ENCODE results near the gene DNAH11. TPM values are rescaled to one million over a fixed set of nuclear protein-coding genes. Genes with fewer than 3 reads are reported as not detected.

The DNAH11 gene
- polyA plus RNA-seq, 1 donor from 2014 or later: 0.16 TPM

- Histone ChIP-seq H3K9ac (ENCODE audit: low read length) (no peak overlapping the region), H3K36me3 (ENCODE audit: insufficient read depth, low read length) (no peaks in the 10 kb centered on the region), H3K9me3 (ENCODE audit: low read length) (no peaks in the 10 kb centered on the region), H3K4me3 (ENCODE audit: low read length) (no peak overlapping the region), H3K4me2 (ENCODE audit: low read length) (no peak overlapping the region), H2AFZ (ENCODE audit: low read depth, low read length) (no peak overlapping the region), H3F3A (ENCODE audit: insufficient read depth, low read length, poor library complexity, severe bottlenecking) (no peaks in the 10 kb centered on the region), H3K79me2 (replicated peaks; ENCODE audit: insufficient read depth, low read length) (no peaks in the 10 kb centered on the region), H3K9me2 (ENCODE audit: insufficient read depth, low read length) (no peaks in the 10 kb centered on the region), H3K27ac (ENCODE audit: low read length) (no peak overlapping the region), H3K27me3 (ENCODE audit: insufficient read depth, low read depth, low read length) (no peaks in the 10 kb centered on the region), H4K20me1 (ENCODE audit: insufficient read depth) (no peaks in the 10 kb centered on the region)
- TF ChIP-seq TAF1 (IDR thresholded peaks at IDR 0.05; ENCODE audit: low read depth) (no peak), CTCF (IDR thresholded peaks at IDR 0.05; ENCODE audit: poor library complexity, severe bottlenecking) (no peak), SMC3 (conservative IDR thresholded peaks at IDR 0.05; ENCODE audit: poor library complexity) (no peak), MXI1 (conservative IDR thresholded peaks at IDR 0.05; ENCODE audit: poor library complexity, severe bottlenecking) (no peak), EP300 (conservative IDR thresholded peaks at IDR 0.05; ENCODE audit: poor library complexity, severe bottlenecking) (no peak), EZH2 (IDR thresholded peaks at IDR 0.05; ENCODE audit: borderline replicate concordance, insufficient read depth, low read length, poor library complexity, severe bottlenecking) (no peak), POLR2AphosphoS5 (IDR thresholded peaks at IDR 0.05) (no peak), RAD21 (conservative IDR thresholded peaks at IDR 0.05) (no peak), REST (IDR thresholded peaks at IDR 0.05; ENCODE audit: borderline replicate concordance) (no peak)
Measured at GRCh38 chr7:21670496-21670895, 127.7 kb downstream of the DNAH11 start.

- H3K79me2 ChIP-seq (replicated peaks; ENCODE audit: insufficient read depth, low read length): no peaks in the 10 kb centered on the region
- H4K20me1 ChIP-seq (ENCODE audit: insufficient read depth): no peaks in the 10 kb centered on the region
- no peaks in the 10 kb centered on the region for H3K9me2 ChIP-seq (ENCODE audit: insufficient read depth, low read length)
- no peaks in the 10 kb centered on the region for H3F3A ChIP-seq (ENCODE audit: insufficient read depth, low read length, poor library complexity, severe bottlenecking)
- TF ChIP-seq EP300 (conservative IDR thresholded peaks at IDR 0.05; ENCODE audit: poor library complexity, severe bottlenecking) (no peak), MXI1 (conservative IDR thresholded peaks at IDR 0.05; ENCODE audit: poor library complexity, severe bottlenecking) (no peak), TAF1 (IDR thresholded peaks at IDR 0.05; ENCODE audit: low read depth) (no peak), POLR2AphosphoS5 (IDR thresholded peaks at IDR 0.05) (no peak), CTCF (IDR thresholded peaks at IDR 0.05; ENCODE audit: poor library complexity, severe bottlenecking) (no peak), RAD21 (conservative IDR thresholded peaks at IDR 0.05) (no peak), SMC3 (conservative IDR thresholded peaks at IDR 0.05; ENCODE audit: poor library complexity) (no peak), REST (IDR thresholded peaks at IDR 0.05; ENCODE audit: borderline replicate concordance) (no peak), EZH2 (IDR thresholded peaks at IDR 0.05; ENCODE audit: borderline replicate concordance, insufficient read depth, low read length, poor library complexity, severe bottlenecking) (no peak)
- H3K4me2 ChIP-seq (ENCODE audit: low read length): no peak overlapping the region
- H3K27me3 ChIP-seq (ENCODE audit: insufficient read depth, low read depth, low read length): no peaks in the 10 kb centered on the region
- no peaks in the 10 kb centered on the region for H3K36me3 ChIP-seq (ENCODE audit: insufficient read depth, low read length)
- no peak overlapping the region for H3K27ac ChIP-seq (ENCODE audit: low read length)
- H3K9me3 ChIP-seq (ENCODE audit: low read length): no peaks in the 10 kb centered on the region
- no peak overlapping the region for H3K9ac ChIP-seq (ENCODE audit: low read length)
- no peak overlapping the region for H2AFZ ChIP-seq (ENCODE audit: low read depth, low read length)
- H3K4me3 ChIP-seq (ENCODE audit: low read length): no peak overlapping the region
Measured at GRCh38 chr7:21671859-21672258, 129.0 kb downstream of the DNAH11 start.

Measured in neural cell (in vitro differentiated cells).